K562 (cell line): ENCODE results near the gene ZNF668. TPM values are rescaled to one million over a fixed set of nuclear protein-coding genes. Genes with fewer than 3 reads are reported as not detected.

Source experiments
- ARID2 ChIP-seq: fragments of 450-650 bp; IDR thresholded peaks from 2 replicates; pipeline ENCODE4 v1.6.1; 2017; ENCODE audit warnings: antibody characterized with exemption, mild to moderate bottlenecking
- DMBX1 ChIP-seq: fragments of 250-450 bp; sonication (Bioruptor Pico); IDR thresholded peaks from 2 replicates; pipeline ENCODE4 v1.8.0; 2022; ENCODE audit warnings: inconsistent platforms, mild to moderate bottlenecking, moderate library complexity, borderline replicate concordance
- ESRRA ChIP-seq: fragments of 450-650 bp; IDR thresholded peaks from 2 replicates; pipeline ENCODE4 v1.6.1; 2014; ENCODE audit warnings: low read depth, mild to moderate bottlenecking, moderate library complexity, borderline replicate concordance
- ETS2 ChIP-seq: IDR thresholded peaks from 2 replicates; pipeline ENCODE4 v1.6.1; 2016; ENCODE audit warnings: borderline replicate concordance, missing genetic modification characterization, mild to moderate bottlenecking, moderate library complexity, missing compliant biosample characterization; ENCODE audit not compliant: poor library complexity, severe bottlenecking
- FOSL1 ChIP-seq: fragments of 200-800 bp; sonication (Bioruptor generic); conservative IDR thresholded peaks from 2 replicates; pipeline ENCODE4 v1.6.1; 2016; ENCODE audit warnings: missing genetic modification characterization, missing compliant biosample characterization
- KHSRP ChIP-seq: fragments of 450-650 bp; IDR thresholded peaks from 2 replicates; pipeline ENCODE4 v1.6.1; 2017
- L3MBTL2 ChIP-seq: fragments of 450-650 bp; IDR thresholded peaks from 2 replicates; pipeline ENCODE4 v1.6.1; 2016; ENCODE audit warnings: mild to moderate bottlenecking, moderate library complexity
- NEUROD1 ChIP-seq: fragments of 150-350 bp; IDR thresholded peaks from 2 replicates; pipeline ENCODE4 v1.6.1; 2014; ENCODE audit warnings: borderline replicate concordance, low read length, low read depth; ENCODE audit not compliant: partially characterized antibody
- NR2F6 ChIP-seq: fragments of 450-650 bp; formaldehyde crosslinking; IDR thresholded peaks from 2 replicates; pipeline ENCODE4 v1.4.0; 2020; ENCODE audit warnings: mild to moderate bottlenecking
- NRF1 ChIP-seq, 2 experiments: fragments of 450-650 bp; IDR thresholded peaks in 1 of 2; conservative IDR thresholded peaks in 1 of 2; 2 replicates each; pipeline ENCODE4 v1.6.1; 2014; ENCODE audit warnings: mild to moderate bottlenecking in 2 of 2
- SRSF1 ChIP-seq: fragments of 200-400 bp; formaldehyde crosslinking; IDR thresholded peaks from 2 replicates; pipeline ENCODE4 v1.6.1; 2017; ENCODE audit warnings: mild to moderate bottlenecking, low read depth, low read length, moderate library complexity
- TCF7L2 ChIP-seq: fragments of 150-350 bp; IDR thresholded peaks from 2 replicates; pipeline ENCODE4 v1.6.1; 2016; ENCODE audit warnings: low read depth, mild to moderate bottlenecking, low read length, moderate library complexity
- ZNF12 ChIP-seq: sonication (generic); formaldehyde crosslinking; IDR thresholded peaks from 2 replicates; pipeline ENCODE4 v1.4.0; 2020; ENCODE audit warnings: mild to moderate bottlenecking, missing genetic modification reagents
- ZNF212 ChIP-seq: fragments of 450-650 bp; formaldehyde crosslinking; IDR thresholded peaks from 2 replicates; pipeline ENCODE4 v1.4.0; 2020; ENCODE audit warnings: mild to moderate bottlenecking
- polyA plus RNA-seq, 8 experiments: library from polyadenylated mRNA; depleted of rRNA in 4 of 8; stranded (reverse) in 5 of 8; unstranded in 3 of 8; fragments of >200 nt; fragmentation: Nextera tagmentation in 2 of 8; fragmentation: Illumina TruSeq in 1 of 8; extraction: Ambion mirVana in 2 of 8; extraction: Trizol in 1 of 8; gene quantifications; 2 replicates each; pipeline versions ENCODE4 v1.2.1 to v1.2.3, GENCODE V29; 2011 to 2014; ENCODE audit warnings: inconsistent platforms in 1 of 8, missing spikeins in 1 of 8
- total RNA-seq, 7 experiments: library from RNA; depleted of rRNA in 6 of 7; stranded (reverse); fragments of >200 nt in 6 of 7; fragmentation: Illumina TruSeq in 2 of 7; extraction: Trizol in 2 of 7; gene quantifications; 2 replicates each; pipeline versions ENCODE4 v1.2.1 to v1.2.3, GENCODE V29; 2011 to 2021; ENCODE audit warnings: low replicate concordance in 1 of 7
- TF ChIP-seq, protein P1 (sequence below): fragments of 450-650 bp; IDR thresholded peaks from 2 replicates; pipeline ENCODE4 v1.6.1; 2017; ENCODE audit warnings: antibody characterized with exemption, mild to moderate bottlenecking
- TF ChIP-seq, protein P2 (sequence below): sonication (generic); formaldehyde crosslinking; IDR thresholded peaks from 2 replicates; pipeline ENCODE4 v1.8.0; 2022; ENCODE audit warnings: missing genetic modification reagents, mild to moderate bottlenecking, borderline replicate concordance
- TF ChIP-seq, protein P3 (sequence below): sonication (generic); formaldehyde crosslinking; IDR thresholded peaks from 2 replicates; pipeline ENCODE4 v1.8.1; 2022; ENCODE audit warnings: missing genetic modification reagents
- TF ChIP-seq, protein P4 (sequence below): fragments of 250-450 bp; sonication (Bioruptor Pico); IDR thresholded peaks from 2 replicates; pipeline ENCODE4 v1.8.0; 2021; ENCODE audit warnings: moderate library complexity, mild to moderate bottlenecking, inconsistent platforms

The ZNF668 gene
- total and polyA plus RNA-seq, 9 of the 15 experiments (the other 6 are each of a cell fraction or from before 2014, with no cell fraction given), result 0.04 to 15.3 (median 3.8) TPM; not detected in 1

DNA sequence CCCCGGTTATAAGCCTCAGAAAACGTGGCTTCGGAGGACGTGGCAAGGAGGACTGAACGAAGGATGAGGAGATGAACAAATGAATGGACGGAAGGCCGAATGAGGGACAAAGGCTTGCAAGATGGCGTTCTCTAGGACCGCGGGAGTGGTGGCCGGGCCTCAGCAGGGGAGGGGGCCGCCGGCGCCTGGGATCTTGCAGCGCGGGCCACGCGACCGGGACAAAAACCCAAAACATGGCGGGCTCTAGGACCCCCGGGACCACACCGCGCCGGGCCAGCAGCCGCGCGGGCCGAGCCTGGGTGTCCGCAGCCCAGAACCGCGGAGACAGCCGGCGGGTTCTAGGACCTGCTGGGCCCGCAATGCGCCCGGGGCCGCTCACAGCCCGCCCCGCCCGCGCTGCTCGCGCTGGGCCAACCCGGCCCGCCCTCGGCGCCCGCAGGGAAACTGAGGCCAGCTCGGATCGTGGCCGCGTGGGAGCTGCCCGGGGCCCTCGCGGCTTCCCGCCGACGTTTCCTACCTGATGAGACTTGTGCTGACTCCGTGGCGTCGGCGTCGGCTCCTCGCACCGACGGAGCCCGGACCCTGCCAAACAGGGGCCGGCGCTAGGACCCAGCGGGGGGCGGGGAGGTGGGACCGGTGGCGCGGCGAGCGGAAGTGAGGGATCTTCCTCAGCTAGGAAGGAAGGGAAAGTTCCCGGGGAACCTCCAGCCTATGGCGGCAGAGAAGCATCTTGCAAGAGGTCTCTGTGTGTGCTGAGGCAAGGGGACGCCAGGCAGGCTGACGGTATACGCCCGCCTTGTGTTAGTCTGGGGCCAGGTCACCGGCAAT lies 684 bp downstream of the ZNF668 start (continued):
- TF ChIP-seq ETS2 (tag) (no peak), TCF7L2 (no peak), KHSRP (no peak), FOSL1 (tag) (peak; percentile 35; the same call in 1 of the 2 replicates), ZNF212 (CRISPR knock-in tag) (0 out of 2 replicates have a peak, but pooled peaks have one; percentile 69), NRF1 (conservative IDR thresholded peaks at IDR 0.05 in 1 of 2, IDR thresholded peaks at IDR 0.05 in 1 of 2) (no peak; a peak in 2 of 4 replicates), NR2F6 (CRISPR knock-in tag) (no peak), L3MBTL2 (peak; percentile 56; the same call in 1 of the 2 replicates), ESRRA (peak; percentile 66; the same call in 1 of the 2 replicates), ARID2 (no peak), SRSF1 (no peak), ZNF12 (no peak), DMBX1 (0 out of 2 replicates have a peak, but pooled peaks have one; percentile 61), NEUROD1 (peak; percentile 96)
- TF ChIP-seq, protein P1, sequence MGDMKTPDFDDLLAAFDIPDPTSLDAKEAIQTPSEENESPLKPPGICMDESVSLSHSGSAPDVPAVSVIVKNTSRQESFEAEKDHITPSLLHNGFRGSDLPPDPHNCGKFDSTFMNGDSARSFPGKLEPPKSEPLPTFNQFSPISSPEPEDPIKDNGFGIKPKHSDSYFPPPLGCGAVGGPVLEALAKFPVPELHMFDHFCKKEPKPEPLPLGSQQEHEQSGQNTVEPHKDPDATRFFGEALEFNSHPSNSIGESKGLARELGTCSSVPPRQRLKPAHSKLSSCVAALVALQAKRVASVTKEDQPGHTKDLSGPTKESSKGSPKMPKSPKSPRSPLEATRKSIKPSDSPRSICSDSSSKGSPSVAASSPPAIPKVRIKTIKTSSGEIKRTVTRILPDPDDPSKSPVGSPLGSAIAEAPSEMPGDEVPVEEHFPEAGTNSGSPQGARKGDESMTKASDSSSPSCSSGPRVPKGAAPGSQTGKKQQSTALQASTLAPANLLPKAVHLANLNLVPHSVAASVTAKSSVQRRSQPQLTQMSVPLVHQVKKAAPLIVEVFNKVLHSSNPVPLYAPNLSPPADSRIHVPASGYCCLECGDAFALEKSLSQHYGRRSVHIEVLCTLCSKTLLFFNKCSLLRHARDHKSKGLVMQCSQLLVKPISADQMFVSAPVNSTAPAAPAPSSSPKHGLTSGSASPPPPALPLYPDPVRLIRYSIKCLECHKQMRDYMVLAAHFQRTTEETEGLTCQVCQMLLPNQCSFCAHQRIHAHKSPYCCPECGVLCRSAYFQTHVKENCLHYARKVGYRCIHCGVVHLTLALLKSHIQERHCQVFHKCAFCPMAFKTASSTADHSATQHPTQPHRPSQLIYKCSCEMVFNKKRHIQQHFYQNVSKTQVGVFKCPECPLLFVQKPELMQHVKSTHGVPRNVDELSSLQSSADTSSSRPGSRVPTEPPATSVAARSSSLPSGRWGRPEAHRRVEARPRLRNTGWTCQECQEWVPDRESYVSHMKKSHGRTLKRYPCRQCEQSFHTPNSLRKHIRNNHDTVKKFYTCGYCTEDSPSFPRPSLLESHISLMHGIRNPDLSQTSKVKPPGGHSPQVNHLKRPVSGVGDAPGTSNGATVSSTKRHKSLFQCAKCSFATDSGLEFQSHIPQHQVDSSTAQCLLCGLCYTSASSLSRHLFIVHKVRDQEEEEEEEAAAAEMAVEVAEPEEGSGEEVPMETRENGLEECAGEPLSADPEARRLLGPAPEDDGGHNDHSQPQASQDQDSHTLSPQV, result peak; percentile 45; the same call in 1 of the 2 replicates
- TF ChIP-seq, protein P2, sequence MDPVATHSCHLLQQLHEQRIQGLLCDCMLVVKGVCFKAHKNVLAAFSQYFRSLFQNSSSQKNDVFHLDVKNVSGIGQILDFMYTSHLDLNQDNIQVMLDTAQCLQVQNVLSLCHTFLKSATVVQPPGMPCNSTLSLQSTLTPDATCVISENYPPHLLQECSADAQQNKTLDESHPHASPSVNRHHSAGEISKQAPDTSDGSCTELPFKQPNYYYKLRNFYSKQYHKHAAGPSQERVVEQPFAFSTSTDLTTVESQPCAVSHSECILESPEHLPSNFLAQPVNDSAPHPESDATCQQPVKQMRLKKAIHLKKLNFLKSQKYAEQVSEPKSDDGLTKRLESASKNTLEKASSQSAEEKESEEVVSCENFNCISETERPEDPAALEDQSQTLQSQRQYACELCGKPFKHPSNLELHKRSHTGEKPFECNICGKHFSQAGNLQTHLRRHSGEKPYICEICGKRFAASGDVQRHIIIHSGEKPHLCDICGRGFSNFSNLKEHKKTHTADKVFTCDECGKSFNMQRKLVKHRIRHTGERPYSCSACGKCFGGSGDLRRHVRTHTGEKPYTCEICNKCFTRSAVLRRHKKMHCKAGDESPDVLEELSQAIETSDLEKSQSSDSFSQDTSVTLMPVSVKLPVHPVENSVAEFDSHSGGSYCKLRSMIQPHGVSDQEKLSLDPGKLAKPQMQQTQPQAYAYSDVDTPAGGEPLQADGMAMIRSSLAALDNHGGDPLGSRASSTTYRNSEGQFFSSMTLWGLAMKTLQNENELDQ (CRISPR knock-in tag), result no peak
- TF ChIP-seq, protein P3, sequence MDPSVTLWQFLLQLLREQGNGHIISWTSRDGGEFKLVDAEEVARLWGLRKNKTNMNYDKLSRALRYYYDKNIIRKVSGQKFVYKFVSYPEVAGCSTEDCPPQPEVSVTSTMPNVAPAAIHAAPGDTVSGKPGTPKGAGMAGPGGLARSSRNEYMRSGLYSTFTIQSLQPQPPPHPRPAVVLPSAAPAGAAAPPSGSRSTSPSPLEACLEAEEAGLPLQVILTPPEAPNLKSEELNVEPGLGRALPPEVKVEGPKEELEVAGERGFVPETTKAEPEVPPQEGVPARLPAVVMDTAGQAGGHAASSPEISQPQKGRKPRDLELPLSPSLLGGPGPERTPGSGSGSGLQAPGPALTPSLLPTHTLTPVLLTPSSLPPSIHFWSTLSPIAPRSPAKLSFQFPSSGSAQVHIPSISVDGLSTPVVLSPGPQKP (CRISPR knock-in tag), result no peak
- TF ChIP-seq, protein P4, sequence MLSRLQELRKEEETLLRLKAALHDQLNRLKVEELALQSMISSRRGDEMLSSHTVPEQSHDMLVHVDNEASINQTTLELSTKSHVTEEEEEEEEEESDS (CRISPR knock-in tag), result no peak
